Stimulated activated CD8-positive, alpha-beta memory T cell treated with anti-CD3 and anti-CD28 coated beads, Interleukin-2, amount 100 ng/mL, for 48 hours (primary cell): ENCODE data around the gene TSPOAP1.

ENCODE experiments used
- DNase-seq, 2 donors: peaks; one replicate each; pipeline ENCODE4 v3.0.0-alpha.2; 2020; ENCODE audit warnings: low read depth in 2 of 2

TSPOAP1 gene

GRCh38 chr17:58318065-58318481 lies 10.5 kb downstream of the TSPOAP1 start:
- no peak for DNase-seq

DNA sequence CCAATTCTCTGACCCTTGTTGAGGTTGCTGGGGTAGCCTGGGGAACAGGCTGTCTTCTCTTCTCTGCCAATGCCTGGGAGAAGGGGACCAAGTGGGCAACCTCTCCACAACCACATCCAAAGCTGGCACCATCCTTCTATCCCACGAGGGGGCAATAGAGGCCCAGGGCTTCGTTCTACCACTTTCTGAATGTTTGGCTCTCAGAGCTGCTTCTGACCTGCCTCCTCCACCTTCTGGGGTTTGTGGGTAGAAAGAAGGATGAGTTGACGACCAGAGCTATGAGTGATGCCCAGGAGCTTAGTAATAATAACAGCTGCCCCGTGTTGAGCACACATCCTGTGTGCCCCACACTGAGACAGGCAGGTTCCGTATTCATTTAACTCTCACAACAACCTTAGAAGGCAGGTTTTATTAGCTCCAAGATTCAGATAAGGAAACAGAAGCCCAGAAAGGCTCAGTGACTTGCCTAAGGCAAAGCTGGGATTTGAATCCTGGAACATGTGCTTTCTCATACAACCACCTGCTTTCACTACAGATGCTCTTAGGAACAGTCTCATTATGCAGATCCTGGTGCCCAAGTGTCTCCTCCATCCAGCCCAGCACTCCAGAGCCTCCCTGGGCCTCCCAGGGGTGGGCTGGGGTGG lies 11.1 kb downstream of the TSPOAP1 start:
- DNase-seq: peak; percentile 45 to 53

DNA sequence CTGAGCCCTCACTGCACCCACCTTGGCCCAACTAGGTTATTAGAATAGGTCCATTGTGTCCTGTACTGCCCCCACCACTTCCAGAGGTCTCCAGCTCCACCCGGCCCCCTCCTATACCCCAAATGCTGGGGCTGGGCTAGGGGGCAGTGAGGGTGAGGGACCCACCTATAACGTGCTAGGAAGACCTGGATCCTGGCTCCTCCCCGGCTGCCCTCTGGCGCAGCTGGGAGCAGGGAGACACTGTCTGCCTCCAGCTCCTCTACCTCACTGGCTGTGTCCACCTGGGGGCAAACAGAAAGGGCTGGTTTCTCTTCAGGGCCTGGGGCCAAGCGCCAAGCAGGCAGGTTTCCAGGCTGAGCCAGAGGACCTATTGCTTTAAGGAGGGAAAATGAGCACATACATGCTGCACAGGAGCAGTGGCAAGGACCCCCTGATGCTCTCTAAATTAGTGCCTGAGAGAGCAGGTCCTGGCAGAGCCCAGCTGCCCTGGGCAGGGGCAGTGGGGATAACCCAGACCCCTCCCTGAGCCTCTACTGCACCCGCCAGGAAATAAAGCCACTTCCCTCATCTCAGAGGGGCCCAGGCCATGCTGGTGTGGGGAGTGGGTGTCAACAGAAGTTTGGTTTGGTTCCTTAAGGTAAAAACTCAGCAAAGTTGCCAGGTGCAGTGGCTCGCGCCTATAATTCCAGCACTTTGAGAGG lies 12.2 kb downstream of the TSPOAP1 start:
- DNase-seq: no peak

DNA sequence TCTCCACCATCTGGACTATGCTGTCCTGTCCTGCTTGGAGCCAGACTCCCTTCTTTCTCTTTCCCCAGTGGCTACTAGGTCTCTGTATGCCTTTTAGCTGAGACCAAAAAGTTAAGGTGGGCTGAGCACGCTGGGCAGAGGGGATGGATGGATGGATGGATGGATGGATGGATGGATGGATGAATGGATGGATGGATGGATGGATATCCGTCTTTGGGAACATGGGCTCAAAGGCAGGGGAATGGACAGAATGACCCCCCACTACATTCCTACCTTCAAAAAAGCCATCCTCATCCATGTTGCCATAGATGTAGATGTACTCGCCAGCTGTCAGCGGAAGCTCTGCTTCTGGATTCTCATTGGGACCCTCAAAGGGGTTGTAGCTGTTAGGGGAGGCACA lies 12.8 kb downstream of the TSPOAP1 start:
- no peak for DNase-seq

GRCh38 chr17:58315281-58315711 lies 13.3 kb downstream of the TSPOAP1 start:
- DNase-seq: no peak

DNA sequence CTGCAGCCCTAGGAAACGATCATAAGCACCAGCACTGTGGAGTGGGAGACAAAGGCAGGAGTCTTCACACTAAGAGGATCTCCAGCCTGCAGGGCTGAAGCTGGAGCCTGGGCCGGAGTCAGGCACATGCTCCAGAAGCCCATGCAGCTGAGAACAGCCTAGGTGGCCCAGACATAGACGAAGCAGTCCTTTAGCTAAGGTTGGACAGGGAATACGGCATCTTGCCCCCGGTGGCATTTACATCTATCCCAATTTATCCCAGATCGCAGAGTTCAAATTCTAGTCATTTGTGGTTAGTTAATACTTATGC lies 13.9 kb downstream of the TSPOAP1 start:
- DNase-seq: no peak

- DNase-seq: no peak
Measured at GRCh38 chr17:58313815-58314705, 14.5 kb downstream of the TSPOAP1 start.

GRCh38 chr17:58312829-58313228 lies 15.8 kb downstream of the TSPOAP1 start:
- DNase-seq: no peak

DNA sequence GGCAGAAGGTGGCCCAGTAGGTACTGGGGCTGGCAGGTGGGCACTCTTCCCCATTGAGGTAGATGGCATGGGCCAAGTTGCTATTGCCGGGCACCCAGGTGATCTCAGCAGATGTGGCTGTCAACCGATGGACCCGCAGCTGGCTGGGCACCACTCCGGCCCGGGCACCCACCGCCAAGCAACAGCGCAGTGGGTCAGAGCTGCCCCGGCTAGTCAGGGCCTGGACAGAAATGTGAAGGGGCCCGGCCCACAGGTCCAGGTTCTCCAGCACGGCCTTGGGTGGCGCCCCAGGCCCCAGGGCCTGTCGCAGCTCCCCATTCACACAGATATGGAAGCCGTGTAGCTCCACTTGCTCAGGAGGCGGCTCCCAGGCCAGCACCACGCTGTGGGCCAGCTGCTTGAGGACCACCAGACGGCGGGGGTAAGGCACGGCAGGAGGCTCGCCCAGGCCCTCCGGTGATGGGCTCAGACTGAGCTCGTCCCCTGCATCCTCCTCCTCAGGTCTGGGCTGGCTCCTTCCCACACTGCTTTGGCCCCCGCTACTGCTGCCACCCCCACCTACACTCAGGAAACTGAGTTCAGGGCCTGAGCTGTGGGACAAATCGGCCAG lies 16.5 kb downstream of the TSPOAP1 start:
- DNase-seq: no peak

DNA sequence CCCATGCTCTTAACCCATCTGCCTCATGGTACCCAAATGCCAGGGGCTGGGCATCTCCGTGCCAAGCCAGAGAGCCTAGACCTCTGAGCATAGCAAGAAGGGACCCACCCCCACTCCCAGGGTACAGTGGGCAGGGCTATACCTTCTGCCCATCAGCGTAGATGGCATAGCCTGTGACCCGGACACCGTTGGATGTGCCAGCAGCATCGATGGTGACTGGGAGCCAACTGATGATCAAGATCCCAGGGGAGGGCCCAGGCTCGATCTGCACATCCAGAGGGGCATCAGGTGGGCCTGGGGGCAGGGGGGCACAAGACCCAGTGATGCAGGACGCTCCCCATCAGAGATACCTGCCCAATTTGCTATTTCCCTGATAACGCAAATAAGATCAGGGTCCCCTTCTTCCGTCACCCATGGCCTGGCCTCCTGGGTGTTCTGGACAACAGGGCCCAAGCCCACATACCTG lies 17.1 kb downstream of the TSPOAP1 start:
- no peak for DNase-seq

DNA sequence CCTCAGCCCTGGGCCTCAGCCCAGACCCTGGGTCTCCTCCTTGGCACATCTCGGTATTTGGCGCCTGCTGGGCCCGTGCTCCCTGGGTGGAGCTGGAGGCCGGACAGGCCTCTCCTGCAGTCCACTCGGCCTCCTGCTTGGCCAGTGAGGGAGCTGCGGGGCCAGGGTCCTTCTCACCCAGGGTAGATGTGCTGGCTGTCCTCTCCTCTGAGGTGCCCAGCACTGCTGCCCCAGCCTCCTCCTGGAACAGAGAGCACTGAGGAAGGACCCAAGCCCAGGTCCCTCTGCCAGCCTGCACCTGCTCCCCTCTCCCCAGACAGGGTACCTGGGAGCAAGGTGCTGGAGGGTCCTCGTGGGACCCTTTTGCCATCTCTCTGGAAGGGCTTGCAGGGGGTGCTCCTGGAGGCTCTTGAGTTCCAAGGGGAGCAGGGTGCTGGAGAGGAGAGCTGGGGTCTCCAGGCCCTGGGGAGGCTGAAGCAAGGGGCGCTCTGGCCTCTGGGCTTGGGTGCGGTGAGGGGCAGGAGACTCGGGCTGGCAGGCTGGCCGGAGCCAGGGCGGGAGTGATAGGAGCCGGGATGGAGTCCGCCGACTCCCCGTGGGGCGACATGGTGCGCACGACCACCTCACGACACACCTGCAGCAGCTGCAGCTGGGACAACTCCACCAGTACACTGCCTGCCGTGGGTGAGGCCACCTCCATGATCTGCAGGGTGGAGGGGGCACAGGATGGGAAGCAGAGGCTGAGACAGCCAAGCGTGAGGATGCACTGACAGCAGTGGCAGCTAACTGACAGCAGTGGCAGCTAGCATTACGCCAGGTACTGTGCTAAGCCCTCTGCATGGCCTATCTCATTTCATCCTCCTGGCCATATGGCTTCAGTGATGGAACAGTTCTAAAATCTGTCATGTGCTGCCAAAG lies 17.8 kb downstream of the TSPOAP1 start:
- no peak for DNase-seq

- DNase-seq: no peak
Measured at GRCh38 chr17:58309918-58310259, 18.7 kb downstream of the TSPOAP1 start.

DNA sequence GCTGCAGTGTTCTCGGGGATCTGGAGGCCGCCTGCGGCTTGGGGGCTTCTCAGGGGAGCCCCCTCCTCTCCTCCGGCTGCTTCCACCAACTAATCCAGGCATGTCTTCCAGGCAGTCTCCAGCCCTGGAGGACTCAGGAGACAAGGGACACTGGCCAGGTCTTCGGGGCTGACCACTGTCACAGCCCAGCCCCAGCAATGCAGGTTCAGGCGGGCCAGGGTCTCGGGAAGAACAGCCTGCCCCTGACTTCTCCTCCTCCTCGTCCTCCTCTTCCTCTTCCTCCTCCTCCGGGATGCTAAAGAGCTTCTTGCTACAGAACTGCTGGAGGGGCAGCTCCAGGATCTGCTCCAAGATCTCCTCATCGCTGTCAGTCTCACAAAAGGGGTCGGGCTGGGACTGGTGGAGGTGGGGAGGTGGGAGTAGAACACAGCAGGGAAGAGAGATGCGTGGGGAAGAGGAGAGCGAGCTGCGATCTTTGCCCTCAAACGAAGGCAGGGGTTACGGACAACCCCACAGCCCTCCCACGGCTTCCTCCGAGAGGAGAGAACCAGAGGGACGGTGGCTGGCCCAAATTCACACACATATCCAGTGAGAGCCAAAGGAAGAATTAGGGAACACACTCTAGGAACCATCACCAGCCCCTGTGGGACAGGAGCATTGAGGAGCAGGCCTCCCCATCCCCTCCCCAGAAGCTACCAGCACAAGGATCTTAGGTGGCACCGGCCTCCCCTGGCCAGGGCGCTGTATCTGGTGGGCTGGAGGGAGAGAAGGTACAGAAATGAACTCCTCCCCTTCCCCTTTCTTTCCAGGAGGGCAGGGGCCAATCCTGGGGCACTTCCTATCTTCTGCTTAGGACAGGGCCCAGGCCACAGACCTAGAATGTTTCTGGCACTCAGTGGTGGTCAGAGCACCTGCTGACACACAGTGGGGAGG lies 19.3 kb downstream of the TSPOAP1 start:
- no peak for DNase-seq

GRCh38 chr17:58308173-58308984 lies 20.2 kb downstream of the TSPOAP1 start:
- no peak for DNase-seq

DNA sequence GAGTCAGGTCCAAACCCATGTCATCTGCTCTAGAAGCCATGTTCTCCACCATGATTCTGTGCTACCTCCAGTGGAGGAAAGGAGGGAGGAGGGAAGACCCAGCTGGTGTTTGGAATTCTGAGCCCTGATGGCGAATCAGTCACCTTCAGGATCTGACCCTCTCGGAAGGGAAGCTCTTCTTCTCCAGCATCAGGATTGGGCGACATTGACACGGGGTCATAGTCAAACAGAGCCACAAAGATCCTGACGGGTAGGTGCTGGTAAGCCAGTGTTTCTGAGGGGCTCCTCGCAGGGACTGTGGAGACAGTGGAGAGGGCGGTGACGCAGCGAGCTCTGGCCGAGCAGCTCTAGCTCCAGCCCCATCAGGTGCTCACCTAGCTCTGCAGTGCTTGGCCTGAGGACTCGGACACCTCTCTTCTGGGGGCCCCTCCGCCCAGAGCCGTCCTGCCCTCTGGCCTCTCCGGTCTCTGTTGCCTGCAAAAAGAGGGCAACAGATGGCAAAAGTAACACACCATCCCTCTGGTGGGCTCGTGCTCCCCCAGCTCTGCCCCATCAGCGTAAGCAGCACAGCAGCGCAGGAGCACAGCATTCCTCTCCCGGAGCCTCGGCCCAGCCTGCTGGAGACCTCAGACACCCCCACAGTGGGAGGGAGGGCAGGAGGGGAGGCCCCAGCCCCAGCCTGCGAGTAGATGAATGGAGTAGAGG lies 21.0 kb downstream of the TSPOAP1 start:
- no peak for DNase-seq

DNA sequence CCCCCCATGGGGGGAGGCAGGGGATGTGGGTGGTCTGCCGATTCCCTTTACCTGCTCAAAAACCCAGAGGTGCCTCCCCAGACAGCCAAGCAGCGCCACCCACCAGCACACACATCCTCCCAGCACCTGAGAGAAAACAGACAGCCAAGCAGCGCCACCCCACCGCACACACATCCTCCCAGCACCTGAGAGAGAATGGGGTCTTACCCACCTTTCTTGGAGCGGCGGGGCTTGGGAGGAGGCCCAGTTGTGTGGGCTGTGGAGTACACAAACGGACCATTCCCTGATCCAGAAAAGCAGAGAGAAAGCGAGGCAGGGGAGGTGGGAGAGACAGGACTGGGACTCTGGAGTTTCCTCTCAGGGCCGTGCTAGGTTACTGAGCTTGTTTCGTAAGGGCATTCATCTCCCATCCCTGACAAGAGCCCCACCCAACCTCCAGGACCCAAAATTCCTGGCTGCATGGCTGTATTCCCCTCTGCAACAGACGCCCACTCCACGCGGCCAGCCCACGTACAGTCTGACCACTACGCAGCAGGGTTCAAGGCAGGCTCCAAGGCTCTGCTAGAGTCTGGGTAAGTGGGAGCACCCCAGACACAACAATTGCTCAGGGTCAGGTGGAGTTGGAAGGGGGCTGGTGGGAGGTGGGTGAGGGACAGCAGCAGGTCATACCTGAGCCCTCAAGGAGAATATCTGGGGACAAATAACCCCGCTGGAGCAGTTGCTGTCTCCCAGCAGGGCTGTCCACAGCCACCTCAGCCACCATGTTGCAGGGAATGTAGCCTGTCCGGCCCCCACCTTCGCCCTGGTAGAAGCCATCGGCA lies 22.3 kb downstream of the TSPOAP1 start:
- DNase-seq: no peak

- no peak for DNase-seq
Measured at GRCh38 chr17:58305626-58306025, 23.0 kb downstream of the TSPOAP1 start.
